ENCODE data around the gene FSD2.
A peak's percentile ranks its signal among the peaks of the same experiment; 100 is the strongest.
"Not testable (repeated sequence)": the region's sequence is repeated elsewhere in the genome, so short reads cannot be mapped to it uniquely, and the experiment has no call there.

FSD2 gene

DNA sequence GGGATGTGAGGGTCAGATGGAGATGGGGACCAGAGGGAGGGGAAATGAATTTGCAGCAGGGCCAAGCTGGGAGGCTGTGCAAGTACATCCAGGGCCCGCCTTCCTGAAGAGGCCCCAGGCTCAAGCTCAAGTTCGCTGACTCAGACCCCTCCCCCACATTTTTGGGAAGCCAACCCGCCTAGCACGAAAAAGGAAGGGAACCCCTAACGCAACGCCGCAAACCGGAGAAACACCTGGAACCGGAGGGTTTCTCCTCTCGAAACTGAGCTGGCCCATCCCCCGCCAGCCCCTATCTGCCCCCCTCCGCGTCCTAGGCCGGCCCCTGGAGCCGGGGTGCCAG lies 96.8 kb downstream of the FSD2 start:
- Histone ChIP-seq H3K4me3 (ENCODE audit: low read length) (peak overlapping the region; percentile 92), H3K9ac (ENCODE audit: low read length) (peak overlapping the region; percentile 49; the same call in 1 of the 2 replicates), H3K27me3 (ENCODE audit: low read depth, low read length) (no peaks in the 10 kb centered on the region), H3K9me3 (ENCODE audit: insufficient read depth, low read length) (no peaks in the 10 kb centered on the region), H3K36me3 (replicated peaks; ENCODE audit: low read depth, low read length) (no peaks in the 10 kb centered on the region), H3K79me2 (ENCODE audit: low read length) (no peaks in the 10 kb centered on the region), H3K27ac (ENCODE audit: low read length) (no peak overlapping the region), H3K4me2 (ENCODE audit: low read length) (peak overlapping the region; percentile 81), H3K4me1 (ENCODE audit: low read length) (peaks cover 18% of the 10 kb centered on the region), H4K20me1 (ENCODE audit: insufficient read depth, low read length) (no peaks in the 10 kb centered on the region; the same call in 1 of the 2 replicates), H2AFZ (ENCODE audit: low read depth, low read length) (peak overlapping the region; percentile 47; the same call in 1 of the 2 replicates)
- no peak for TF ChIP-seq EZH2phosphoT487 (IDR thresholded peaks at IDR 0.05; ENCODE audit: low read depth)
- TF ChIP-seq, protein P1, sequence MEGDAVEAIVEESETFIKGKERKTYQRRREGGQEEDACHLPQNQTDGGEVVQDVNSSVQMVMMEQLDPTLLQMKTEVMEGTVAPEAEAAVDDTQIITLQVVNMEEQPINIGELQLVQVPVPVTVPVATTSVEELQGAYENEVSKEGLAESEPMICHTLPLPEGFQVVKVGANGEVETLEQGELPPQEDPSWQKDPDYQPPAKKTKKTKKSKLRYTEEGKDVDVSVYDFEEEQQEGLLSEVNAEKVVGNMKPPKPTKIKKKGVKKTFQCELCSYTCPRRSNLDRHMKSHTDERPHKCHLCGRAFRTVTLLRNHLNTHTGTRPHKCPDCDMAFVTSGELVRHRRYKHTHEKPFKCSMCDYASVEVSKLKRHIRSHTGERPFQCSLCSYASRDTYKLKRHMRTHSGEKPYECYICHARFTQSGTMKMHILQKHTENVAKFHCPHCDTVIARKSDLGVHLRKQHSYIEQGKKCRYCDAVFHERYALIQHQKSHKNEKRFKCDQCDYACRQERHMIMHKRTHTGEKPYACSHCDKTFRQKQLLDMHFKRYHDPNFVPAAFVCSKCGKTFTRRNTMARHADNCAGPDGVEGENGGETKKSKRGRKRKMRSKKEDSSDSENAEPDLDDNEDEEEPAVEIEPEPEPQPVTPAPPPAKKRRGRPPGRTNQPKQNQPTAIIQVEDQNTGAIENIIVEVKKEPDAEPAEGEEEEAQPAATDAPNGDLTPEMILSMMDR (IDR thresholded peaks at IDR 0.05; ENCODE audit: low read depth, low read length) = no peak

DNA sequence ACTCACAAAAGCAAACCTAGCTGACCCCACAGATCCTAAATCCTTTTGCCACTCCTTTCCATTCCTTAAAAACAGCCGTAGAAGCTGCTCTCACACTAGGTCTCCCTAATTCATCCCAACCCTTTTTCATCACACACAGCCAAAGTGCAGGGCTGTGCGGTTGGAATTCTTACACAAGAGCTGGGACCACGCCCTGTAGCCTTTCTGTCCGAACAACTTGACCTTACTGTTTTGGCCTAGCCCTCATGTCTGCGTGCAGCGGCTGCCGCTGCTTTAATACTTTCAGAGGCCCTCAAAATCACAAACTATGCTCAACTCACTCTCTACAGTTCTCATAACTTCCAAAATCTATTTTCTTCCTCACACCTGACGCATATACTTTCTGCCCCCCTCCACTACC lies 100.0 kb downstream of the FSD2 start:
- not testable (repeated sequence) for H3K27ac ChIP-seq (ENCODE audit: low read length); H3K4me2 ChIP-seq (ENCODE audit: low read length); H3K27me3 ChIP-seq (ENCODE audit: low read depth, low read length); H3K9me3 ChIP-seq (ENCODE audit: insufficient read depth, low read length); H3K4me3 ChIP-seq (ENCODE audit: low read length); H3K9ac ChIP-seq (ENCODE audit: low read length); H4K20me1 ChIP-seq (ENCODE audit: insufficient read depth, low read length); H3K36me3 ChIP-seq (replicated peaks; ENCODE audit: low read depth, low read length); H2AFZ ChIP-seq (ENCODE audit: low read depth, low read length); H3K79me2 ChIP-seq (ENCODE audit: low read length); H3K4me1 ChIP-seq (ENCODE audit: low read length)
